Esophagus muscularis mucosa (tissue), 4 donors: ENCODE measurements around the gene KLKB1. TPM values are rescaled to one million over a fixed set of nuclear protein-coding genes. Genes with fewer than 3 reads are reported as not detected.

Source experiments
- DNase-seq: peaks from one replicate; pipeline ENCODE4 v3.0.0-alpha.2; 2017; ENCODE audit errors: extremely low spot score
- H3K27ac ChIP-seq, 4 donors: fragments of 200-600 bp; sonication (generic); replicated peaks in 1 of 4; 1 replicate in 3 of 4; 2 replicates in 1 of 4; pipeline ENCODE4 v1.5.1; 2016 to 2019; ENCODE audit warnings: mild to moderate bottlenecking in 1 of 4
- H3K27me3 ChIP-seq, 4 donors: fragments of 200-600 bp; sonication (generic); one replicate each; pipeline versions ENCODE4 v1.5.1 to v1.6.0; 2016 to 2019
- H3K36me3 ChIP-seq, 4 donors: fragments of 200-600 bp; sonication (generic); one replicate each; pipeline ENCODE4 v1.5.1; 2016 to 2019
- H3K4me1 ChIP-seq, 4 donors: fragments of 200-600 bp; sonication (generic); one replicate each; pipeline ENCODE4 v1.5.1; 2016 to 2019
- H3K4me3 ChIP-seq, 4 donors: fragments of 200-600 bp; sonication (generic); 1 replicate in 2 of 4; 2 replicates in 2 of 4; pipeline ENCODE4 v1.5.1; 2016 to 2019; ENCODE audit warnings: mild to moderate bottlenecking in 4 of 4, moderate library complexity in 1 of 4
- H3K9me3 ChIP-seq, 4 donors: fragments of 200-600 bp; sonication (generic); 1 replicate in 3 of 4; 2 replicates in 1 of 4; pipeline ENCODE4 v1.5.1; 2016 to 2019
- CTCF ChIP-seq, 3 experiments: fragments of 200-600 bp in 2 of 3; fragments of 450-650 bp in 1 of 3; sonication (generic) in 2 of 3; IDR thresholded peaks; one replicate each; pipeline ENCODE4 v1.5.1; 2017 to 2019; ENCODE audit warnings: antibody characterized with exemption in 3 of 3, mild to moderate bottlenecking in 2 of 3, moderate library complexity in 1 of 3
- EP300 ChIP-seq: sonication (generic); formaldehyde crosslinking; IDR thresholded peaks from one replicate; pipeline ENCODE4 v1.6.1; 2017; ENCODE audit warnings: antibody characterized with exemption
- POLR2A ChIP-seq: fragments of 450-650 bp; IDR thresholded peaks from one replicate; pipeline ENCODE4 v1.6.1; 2017; ENCODE audit warnings: antibody characterized with exemption, moderate library complexity, mild to moderate bottlenecking, low read depth
- POLR2AphosphoS5 ChIP-seq, 2 donors: sonication (generic); formaldehyde crosslinking; IDR thresholded peaks; one replicate each; pipeline ENCODE4 v1.6.1; 2017; ENCODE audit warnings: antibody characterized with exemption in 2 of 2
- WGBS: methylation state at CpG from one replicate; pipeline ENCODE4 v1.1.5; 2018; 5-methylcytosine and 5-hydroxymethylcytosine counted together
- intact Hi-C: fragments of 100-400 bp; cut with DNase I; formaldehyde crosslinking; loops from one replicate; pipeline ENCODE4 v1.15.1; 2023
- total RNA-seq, 4 donors: library from RNA; depleted of rRNA; stranded (reverse); fragments of >200 nt; gene quantifications; one replicate each; pipeline versions ENCODE4 v1.1.0 to v1.2.1, GENCODE V29; 2016

KLKB1 gene
- total RNA-seq, 4 donors from 2014 or later = 0.45 to 2.0 (median 0.83) TPM

GRCh38 chr4:186298031-186298647, 70.8 kb downstream of the KLKB1 start:
- Histone ChIP-seq H3K27me3 (peaks cover 0 to 23% (median 1%) of the 10 kb centered on the region in 4 donors), H3K4me3 (no peak overlapping the region), H3K4me1 (peaks cover 0 to 5% (median 0%) of the 10 kb centered on the region in 4 donors), H3K36me3 (no peaks in the 10 kb centered on the region), H3K9me3 (no peaks in the 10 kb centered on the region), H3K27ac (no peak overlapping the region)
- no peak for DNase-seq
- intact Hi-C loops = no loop called here
- WGBS = 50% methylated on average over 27 of the region's 39 CpGs
- TF ChIP-seq EP300 (no peak), POLR2A (no peak), CTCF (IDR thresholded peaks at IDR 0.05) (no peak), POLR2AphosphoS5 (IDR thresholded peaks at IDR 0.05) (no peak)

GRCh38 chr4:186299291-186299690, 72.0 kb downstream of the KLKB1 start:
- WGBS = 87% methylated on average over 5 of the region's 5 CpGs
- Histone ChIP-seq H3K27me3 (peaks cover 0 to 23% (median 1%) of the 10 kb centered on the region in 4 donors), H3K36me3 (no peaks in the 10 kb centered on the region), H3K27ac (no peak overlapping the region), H3K4me3 (no peak overlapping the region), H3K9me3 (no peaks in the 10 kb centered on the region), H3K4me1 (peaks cover 0 to 5% (median 0%) of the 10 kb centered on the region in 4 donors)
- intact Hi-C loops = no loop called here
- no peak for DNase-seq
- TF ChIP-seq CTCF (IDR thresholded peaks at IDR 0.05) = no peak
- no peak for TF ChIP-seq EP300
- no peak for TF ChIP-seq POLR2AphosphoS5 (IDR thresholded peaks at IDR 0.05)
- TF ChIP-seq POLR2A = no peak

- WGBS = 89% methylated on average over 6 of the region's 6 CpGs
- DNase-seq = no peak
- TF ChIP-seq POLR2AphosphoS5 (IDR thresholded peaks at IDR 0.05) (no peak), POLR2A (no peak), CTCF (IDR thresholded peaks at IDR 0.05) (no peak), EP300 (no peak)
- Histone ChIP-seq H3K4me3 (no peak overlapping the region), H3K4me1 (peaks cover 0 to 10% (median 4%) of the 10 kb centered on the region in 4 donors), H3K27me3 (peaks cover 0 to 23% (median 1%) of the 10 kb centered on the region in 4 donors), H3K36me3 (no peaks in the 10 kb centered on the region), H3K9me3 (no peaks in the 10 kb centered on the region), H3K27ac (no peak overlapping the region)
- intact Hi-C loops = no loop called here
These were observed 73.5 kb downstream of the KLKB1 start for GRCh38 chr4:186300659-186301390.

GRCh38 chr4:186304216-186304615, 76.9 kb downstream of the KLKB1 start:
- H3K36me3 ChIP-seq = no peaks in the 10 kb centered on the region
- DNase-seq = no peak
- intact Hi-C loops = no loop called here
- peaks cover 0 to 10% (median 9%) of the 10 kb centered on the region in 4 donors for H3K4me1 ChIP-seq
- 66% methylated on average over 5 of the region's 5 CpGs for WGBS
- H3K9me3 ChIP-seq = no peaks in the 10 kb centered on the region
- H3K27ac ChIP-seq = no peak overlapping the region
- H3K4me3 ChIP-seq = no peak overlapping the region
- peaks cover 0 to 5% (median 0%) of the 10 kb centered on the region in 4 donors for H3K27me3 ChIP-seq
- TF ChIP-seq POLR2AphosphoS5 (IDR thresholded peaks at IDR 0.05) (no peak), CTCF (IDR thresholded peaks at IDR 0.05) (no peak), POLR2A (no peak)
